Adrenal gland (tissue), 12 donors: ENCODE results near the gene CBLL1. TPM values are rescaled to one million over a fixed set of nuclear protein-coding genes. Genes with fewer than 3 reads are reported as not detected.

Experiments
- DNase-seq, 7 donors: peaks; one replicate each; pipeline ENCODE4 v3.0.0-alpha.2; 2019 to 2020
- H3K27ac ChIP-seq, 5 donors: fragments of 200-600 bp; sonication (generic) in 4 of 5; 1 replicate in 3 of 5; 2 replicates in 2 of 5; pipeline versions ENCODE4 v1.5.1 to v1.8.0; 2016 to 2020; ENCODE audit warnings: mild to moderate bottlenecking in 1 of 5
- H3K27me3 ChIP-seq: fragments of 200-600 bp; 2 replicates; pipeline ENCODE4 v1.8.0; 2021
- H3K36me3 ChIP-seq, 2 donors: fragments of 200-600 bp; replicated peaks in 1 of 2; 1 replicate in 1 of 2; 2 replicates in 1 of 2; pipeline versions ENCODE4 v1.5.1 to v1.8.0; 2018 to 2022
- H3K4me1 ChIP-seq, 2 donors: fragments of 200-600 bp; replicated peaks in 1 of 2; 1 replicate in 1 of 2; 2 replicates in 1 of 2; pipeline versions ENCODE4 v1.5.1 to v1.8.0; 2018 to 2021
- H3K4me3 ChIP-seq, 4 donors: fragments of 200-600 bp; sonication (generic) in 3 of 4; one replicate each; pipeline ENCODE4 v1.5.1; 2016 to 2018
- H3K9me3 ChIP-seq, 3 donors: fragments of 200-600 bp; sonication (generic) in 1 of 3; replicated peaks in 1 of 3; 1 replicate in 2 of 3; 2 replicates in 1 of 3; pipeline versions ENCODE4 v1.5.1 to v1.8.0; 2016 to 2021
- POLR2A ChIP-seq, 2 donors: fragments of 450-650 bp; IDR thresholded peaks; one replicate each; pipeline ENCODE4 v1.6.1; 2017; ENCODE audit warnings: antibody characterized with exemption in 2 of 2, mild to moderate bottlenecking in 2 of 2, moderate library complexity in 1 of 2
- WGBS, 4 donors: extraction: QIAGEN DNeasy Blood & Tissue Kit in 2 of 4; methylation state at CpG; one replicate each; pipeline versions ENCODE4 v1.1.5 to v1.1.7; 2013 to 2017; 5-methylcytosine and 5-hydroxymethylcytosine counted together
- intact Hi-C, 2 donors: fragments of 100-400 bp; cut with DNase I; formaldehyde crosslinking; loops; one replicate each; pipeline versions ENCODE4 v1.14.1 to v1.15.0; 2022 to 2023
- polyA plus RNA-seq, 3 donors: library from polyadenylated mRNA; stranded (reverse); fragments of 200-250 nt in 2 of 3; fragments of 350-450 nt in 1 of 3; fragmentation: Illumina TruSeq in 1 of 3; extraction: RNeasy Lipid Tissue Mini Kit (QIAGEN cat#74804) in 1 of 3; gene quantifications; one replicate each; pipeline ENCODE4 v1.2.3, GENCODE V29; 2013 to 2014
- total RNA-seq, 9 donors: library from RNA; depleted of rRNA in 4 of 9; stranded (reverse); fragments of >200 nt in 4 of 9; fragments of 120-200 nt in 1 of 9; fragmentation: NEBNext Ultra II Directional in 1 of 9; extraction: Animal tissue kit (Norgen Biotek cat#: 25700) in 1 of 9; gene quantifications; one replicate each; pipeline versions ENCODE4 v1.1.0 to v1.2.4, GENCODE V29; 2013 to 2023
- TF ChIP-seq, protein P1 (sequence below), 6 experiments: fragments of 450-650 bp in 4 of 6; fragments of 200-600 bp in 2 of 6; sonication (generic) in 1 of 6; IDR thresholded peaks; 1 replicate in 5 of 6; 2 replicates in 1 of 6; pipeline versions ENCODE4 v1.5.1 to v1.8.0; 2016 to 2021; ENCODE audit warnings: antibody characterized with exemption in 6 of 6, mild to moderate bottlenecking in 2 of 6, moderate library complexity in 1 of 6
- donor health status: healthy with polysubstance abuse.
- donor health status: Bipolar disorder and iron deficiency.
- donor health status: DM: yes; HTN: yes; CAD: no.
- donor health status: DM: no; HTN: no; CAD: no.
- donor health status: DM: no; HTN: no; CAD: no.
- donor health status: DM: yes; HTN: yes; CAD: no.

The CBLL1 gene
- total and polyA plus RNA-seq, 12 donors, result 4.0 to 34.1 (median 19.8) TPM

DNA sequence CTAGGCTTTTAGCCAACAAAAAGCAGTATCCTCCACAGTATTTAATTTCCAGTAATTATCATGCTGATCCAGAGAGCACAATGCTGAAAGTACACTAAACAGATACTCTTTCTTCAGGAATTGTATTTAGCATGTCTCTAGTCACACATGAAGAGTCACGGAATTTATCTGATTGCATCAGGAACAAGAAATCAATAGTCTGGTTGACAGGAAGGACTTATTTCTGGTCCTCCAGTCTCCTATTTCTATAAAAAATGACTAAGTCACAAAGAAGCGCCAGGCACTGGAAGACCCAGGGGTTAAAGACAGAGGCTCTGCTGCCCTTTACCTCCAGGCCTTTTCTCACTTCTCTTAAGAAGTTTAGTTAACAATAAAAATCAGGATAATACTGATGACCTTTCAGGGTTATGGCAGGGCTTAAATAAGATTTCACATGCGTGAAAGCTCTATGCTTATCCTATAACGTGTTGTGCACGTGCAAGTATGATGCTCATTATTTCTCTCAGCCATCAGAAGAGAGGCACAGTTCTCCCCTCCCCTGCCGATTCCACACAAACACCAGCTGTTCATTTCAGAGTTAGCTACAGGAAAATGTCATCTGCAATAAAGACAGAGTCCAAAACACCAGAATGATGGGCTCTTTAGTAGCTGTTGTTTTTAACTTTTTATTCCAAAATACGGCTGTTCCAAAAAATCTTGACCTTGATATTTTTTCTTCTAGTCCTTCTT is 46.5 kb upstream of the CBLL1 start:
- intact Hi-C loops, result no loop called here
- Histone ChIP-seq H3K9me3 (no peaks in the 10 kb centered on the region), H3K36me3 (no peaks in the 10 kb centered on the region), H3K27me3 (no peaks in the 10 kb centered on the region), H3K4me1 (no peaks in the 10 kb centered on the region), H3K4me3 (no peak overlapping the region), H3K27ac (no peak overlapping the region)
- WGBS, 4 donors, result 63 to 68% (median 66%) methylated on average over 7 of the region's 7 CpGs
- DNase-seq, result no peak
- TF ChIP-seq POLR2A (IDR thresholded peaks at IDR 0.05), result no peak
- TF ChIP-seq, protein P1, sequence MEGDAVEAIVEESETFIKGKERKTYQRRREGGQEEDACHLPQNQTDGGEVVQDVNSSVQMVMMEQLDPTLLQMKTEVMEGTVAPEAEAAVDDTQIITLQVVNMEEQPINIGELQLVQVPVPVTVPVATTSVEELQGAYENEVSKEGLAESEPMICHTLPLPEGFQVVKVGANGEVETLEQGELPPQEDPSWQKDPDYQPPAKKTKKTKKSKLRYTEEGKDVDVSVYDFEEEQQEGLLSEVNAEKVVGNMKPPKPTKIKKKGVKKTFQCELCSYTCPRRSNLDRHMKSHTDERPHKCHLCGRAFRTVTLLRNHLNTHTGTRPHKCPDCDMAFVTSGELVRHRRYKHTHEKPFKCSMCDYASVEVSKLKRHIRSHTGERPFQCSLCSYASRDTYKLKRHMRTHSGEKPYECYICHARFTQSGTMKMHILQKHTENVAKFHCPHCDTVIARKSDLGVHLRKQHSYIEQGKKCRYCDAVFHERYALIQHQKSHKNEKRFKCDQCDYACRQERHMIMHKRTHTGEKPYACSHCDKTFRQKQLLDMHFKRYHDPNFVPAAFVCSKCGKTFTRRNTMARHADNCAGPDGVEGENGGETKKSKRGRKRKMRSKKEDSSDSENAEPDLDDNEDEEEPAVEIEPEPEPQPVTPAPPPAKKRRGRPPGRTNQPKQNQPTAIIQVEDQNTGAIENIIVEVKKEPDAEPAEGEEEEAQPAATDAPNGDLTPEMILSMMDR (IDR thresholded peaks at IDR 0.05), result no peak

DNA sequence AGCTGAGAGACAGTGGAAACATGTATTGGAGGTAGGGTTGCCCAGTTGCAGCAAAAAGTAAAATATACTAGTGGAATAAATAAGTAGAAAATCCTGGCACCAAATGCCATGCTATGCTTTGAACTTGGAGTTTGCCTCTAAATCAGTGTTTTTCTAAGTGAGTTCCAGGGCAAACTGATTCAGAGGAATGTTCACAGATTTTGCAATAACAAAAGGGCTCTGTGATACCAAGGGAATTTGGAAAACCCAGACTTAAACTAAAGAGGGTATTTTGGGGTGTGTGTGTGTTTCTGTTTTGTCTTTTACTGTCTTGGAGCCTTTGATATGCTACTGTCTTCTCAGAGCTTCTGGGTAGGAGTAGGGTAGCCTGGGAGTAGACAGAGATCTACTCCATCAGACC is 43.4 kb upstream of the CBLL1 start:
- intact Hi-C loops, result no loop called here
- no peak for TF ChIP-seq POLR2A (IDR thresholded peaks at IDR 0.05)
- TF ChIP-seq, protein P1 (IDR thresholded peaks at IDR 0.05), result no peak
- H3K27ac ChIP-seq, result no peak overlapping the region
- no peaks in the 10 kb centered on the region for H3K27me3 ChIP-seq
- no peaks in the 10 kb centered on the region for H3K36me3 ChIP-seq
- H3K4me1 ChIP-seq, result no peaks in the 10 kb centered on the region
- no peaks in the 10 kb centered on the region for H3K9me3 ChIP-seq
- DNase-seq, result no peak
- H3K4me3 ChIP-seq, result no peak overlapping the region

DNA sequence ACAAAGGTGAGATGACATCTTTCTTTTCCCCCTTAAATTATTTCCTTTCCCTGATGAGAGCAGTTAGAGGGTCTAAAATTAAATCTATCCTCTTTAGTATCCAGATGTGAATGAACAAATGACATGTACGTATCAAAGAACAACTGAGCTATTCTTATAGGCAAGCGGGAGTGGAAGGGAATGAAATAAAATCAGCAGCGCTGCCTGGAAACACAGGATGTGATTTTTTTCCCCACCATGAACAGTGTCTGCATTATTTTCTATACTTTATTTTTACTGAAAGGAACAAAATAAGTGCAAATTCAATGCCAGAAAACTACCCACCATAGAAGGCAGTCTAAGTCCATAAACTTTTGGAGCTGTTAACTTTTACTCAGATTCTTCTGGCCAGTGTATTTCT is 42.8 kb upstream of the CBLL1 start:
- 78 to 88% (median 82%) methylated on average over 3 of the region's 3 CpGs for WGBS, 4 donors
- DNase-seq, result no peak
- no peaks in the 10 kb centered on the region for H3K9me3 ChIP-seq
- no peaks in the 10 kb centered on the region for H3K27me3 ChIP-seq
- TF ChIP-seq, protein P1 (IDR thresholded peaks at IDR 0.05), result no peak
- TF ChIP-seq POLR2A (IDR thresholded peaks at IDR 0.05), result no peak
- H3K4me3 ChIP-seq, result no peak overlapping the region
- H3K4me1 ChIP-seq, result no peaks in the 10 kb centered on the region
- no peak overlapping the region for H3K27ac ChIP-seq
- no peaks in the 10 kb centered on the region for H3K36me3 ChIP-seq
- intact Hi-C loops, result no loop called here

DNA sequence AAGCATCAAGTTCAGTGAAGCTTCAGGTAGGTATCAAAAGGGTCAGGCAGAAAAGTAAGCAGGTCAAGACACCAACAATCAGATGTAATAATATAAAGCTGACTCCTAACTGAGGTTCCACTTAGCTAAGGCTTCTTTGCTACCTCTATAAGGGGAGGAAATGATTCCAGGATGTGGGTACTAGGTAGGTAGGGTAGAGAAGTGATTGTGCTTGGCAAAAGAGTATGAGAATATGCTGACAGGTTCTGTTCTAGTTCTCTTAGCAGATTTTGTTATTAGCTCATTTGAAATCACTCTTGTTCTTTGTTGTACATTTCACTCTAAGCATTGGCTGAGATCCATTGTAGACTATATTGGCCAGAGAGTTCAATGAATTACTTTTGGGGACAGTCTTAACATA is 40.7 kb upstream of the CBLL1 start:
- H3K4me1 ChIP-seq, result no peaks in the 10 kb centered on the region
- H3K9me3 ChIP-seq, result no peaks in the 10 kb centered on the region
- DNase-seq, result no peak
- H3K36me3 ChIP-seq, result no peaks in the 10 kb centered on the region
- H3K27me3 ChIP-seq, result no peaks in the 10 kb centered on the region
- no peak for TF ChIP-seq POLR2A (IDR thresholded peaks at IDR 0.05)
- TF ChIP-seq, protein P1 (IDR thresholded peaks at IDR 0.05), result no peak
- intact Hi-C loops, result no loop called here
- H3K4me3 ChIP-seq, result no peak overlapping the region
- H3K27ac ChIP-seq, result no peak overlapping the region
